Activated CD4-positive, alpha-beta T cell treated with anti-CD3 and anti-CD28 coated beads, Interleukin-2, amount 10 ng/mL, durations not matched to agents 24 days and 14 days (primary cell): Measurements from ENCODE around the gene HOXA5. TPM values are rescaled to one million over a fixed set of nuclear protein-coding genes. Genes with fewer than 3 reads are reported as not detected.

ENCODE experiments used
- DNase-seq: peaks from one replicate; pipeline ENCODE4 v3.0.0; 2022
- H3K27ac Mint-ChIP-seq: one replicate; pipeline ENCODE4 v1.8.0; 2022; ENCODE audit warnings: mild to moderate bottlenecking, mixed read lengths
- H3K27me3 Mint-ChIP-seq: one replicate; pipeline ENCODE4 v1.8.0; 2022; ENCODE audit warnings: mixed read lengths
- H3K36me3 Mint-ChIP-seq: one replicate; pipeline ENCODE4 v1.8.0; 2022; ENCODE audit warnings: low read depth, mild to moderate bottlenecking, mixed read lengths
- H3K4me1 Mint-ChIP-seq: one replicate; pipeline ENCODE4 v1.8.0; 2021; ENCODE audit warnings: mixed read lengths
- H3K4me3 Mint-ChIP-seq: one replicate; pipeline ENCODE4 v1.8.0; 2022; ENCODE audit warnings: mild to moderate bottlenecking, moderate library complexity, mixed read lengths
- H3K9me3 Mint-ChIP-seq: one replicate; pipeline ENCODE4 v1.8.0; 2021; ENCODE audit warnings: mixed read lengths
- intact Hi-C: fragments of 100-400 bp; cut with micrococcal nuclease; formaldehyde crosslinking; loops from one replicate; pipeline ENCODE4 v1.15.1; 2023
- total RNA-seq: library from RNA; stranded (reverse); gene quantifications from 2 replicates; pipeline ENCODE4 v1.2.3, GENCODE V29; 2022

Gene HOXA5
- total RNA-seq, 1 donor from 2014 or later, result not detected

- peak overlapping the region; percentile 81 for H3K27ac Mint-ChIP-seq
Observed at GRCh38 chr7:27154901-27155815, 11.7 kb upstream of the HOXA5 start.

GRCh38 chr7:27154369-27154768 lies 10.9 kb upstream of the HOXA5 start:
- H3K4me3 Mint-ChIP-seq, result no peak overlapping the region
- no peak for DNase-seq
- peak overlapping the region; percentile 75 for H3K27ac Mint-ChIP-seq
- peaks cover 5% of the 10 kb centered on the region for H3K36me3 Mint-ChIP-seq
- peaks cover 6% of the 10 kb centered on the region for H3K9me3 Mint-ChIP-seq
- H3K27me3 Mint-ChIP-seq, result peaks cover 88% of the 10 kb centered on the region
- intact Hi-C loops, result no loop called here
- H3K4me1 Mint-ChIP-seq, result peaks cover 15% of the 10 kb centered on the region

More at GRCh38 chr7:27154901-27155815, 11.7 kb upstream of the HOXA5 start:
- Mint-ChIP-seq H3K9me3 (peaks cover 6% of the 10 kb centered on the region), H3K4me3 (peak overlapping the region; percentile 18), H3K27me3 (peaks cover 88% of the 10 kb centered on the region), H3K4me1 (peaks cover 15% of the 10 kb centered on the region), H3K36me3 (peaks cover 5% of the 10 kb centered on the region)
- intact Hi-C loops, result no loop called here
- DNase-seq, result peak; percentile 67

GRCh38 chr7:27153526-27153925 lies 10.0 kb upstream of the HOXA5 start:
- intact Hi-C loops, result no loop called here
- no peak for DNase-seq
- H3K4me1 Mint-ChIP-seq, result peaks cover 15% of the 10 kb centered on the region
- H3K27me3 Mint-ChIP-seq, result peaks cover 86% of the 10 kb centered on the region
- no peak overlapping the region for H3K4me3 Mint-ChIP-seq
- H3K27ac Mint-ChIP-seq, result peak overlapping the region; percentile 18
- H3K9me3 Mint-ChIP-seq, result peaks cover 6% of the 10 kb centered on the region
- peaks cover 5% of the 10 kb centered on the region for H3K36me3 Mint-ChIP-seq

- Mint-ChIP-seq H3K27ac (no peak overlapping the region), H3K27me3 (peaks cover 86% of the 10 kb centered on the region), H3K4me1 (peaks cover 15% of the 10 kb centered on the region), H3K9me3 (peaks cover 2% of the 10 kb centered on the region), H3K36me3 (peaks cover 5% of the 10 kb centered on the region), H3K4me3 (no peak overlapping the region)
- intact Hi-C loops, result no loop called here
- DNase-seq, result no peak
Observed at GRCh38 chr7:27152816-27153442, 9.4 kb upstream of the HOXA5 start.

- H3K4me3 Mint-ChIP-seq, result peak within 1 kb of the TSS; percentile 69
- H3K36me3 Mint-ChIP-seq, result peaks cover 5% of the 10 kb centered on the region
- H3K27me3 Mint-ChIP-seq, result peaks cover 82% of the 10 kb centered on the region
- no peaks in the 10 kb centered on the region for H3K9me3 Mint-ChIP-seq
- intact Hi-C loops, result loop anchor here (1.0 to 2.0 kb wide), 4 partner anchors 8 to 55 kb away; partner anchors contain the start of gene HOXA9
- peaks cover 15% of the 10 kb centered on the region for H3K4me1 Mint-ChIP-seq
- peak within 1 kb of the TSS; percentile 25 for H3K27ac Mint-ChIP-seq
- no peak for DNase-seq
Observed at GRCh38 chr7:27151931-27152815, 8.7 kb upstream of the HOXA5 start, which contains the start of gene HOXA3. Gene HOXA3, minus strand, starts transcription at chr7:27152583. Its CDS starts 41,943 bp downstream, at chr7:27110640.

- Mint-ChIP-seq H3K4me3 (peak overlapping the region; percentile 69), H3K27ac (peak overlapping the region; percentile 25), H3K9me3 (no peaks in the 10 kb centered on the region), H3K27me3 (peaks cover 84% of the 10 kb centered on the region), H3K36me3 (peaks cover 5% of the 10 kb centered on the region), H3K4me1 (peaks cover 15% of the 10 kb centered on the region)
- intact Hi-C loops, result loop anchor here (1.0 to 2.0 kb wide), 4 partner anchors 9 to 55 kb away; partner anchors contain the start of gene HOXA9
- DNase-seq, result peak; percentile 58
Observed at GRCh38 chr7:27151341-27151930, 8.0 kb upstream of the HOXA5 start.

- Mint-ChIP-seq H3K36me3 (peaks cover 5% of the 10 kb centered on the region), H3K27ac (no peak overlapping the region), H3K4me1 (peaks cover 15% of the 10 kb centered on the region), H3K27me3 (peaks cover 85% of the 10 kb centered on the region), H3K9me3 (no peaks in the 10 kb centered on the region), H3K4me3 (peak overlapping the region; percentile 69)
- peak; percentile 88 for DNase-seq
- intact Hi-C loops, result loop anchor here (1.0 to 2.0 kb wide), 4 partner anchors 10 to 54 kb away; partner anchors contain the start of gene HOXA9
Observed at GRCh38 chr7:27150568-27151340, 7.3 kb upstream of the HOXA5 start.

- intact Hi-C loops, result loop anchor here (2.0 kb wide), 3 partner anchors 15 to 53 kb away; partner anchors contain the start of gene HOXA9
- no peak overlapping the region for H3K27ac Mint-ChIP-seq
Observed at GRCh38 chr7:27149842-27150567, 6.5 kb upstream of the HOXA5 start.

GRCh38 chr7:27148756-27149641 lies 5.5 kb upstream of the HOXA5 start:
- Mint-ChIP-seq H3K9me3 (no peaks in the 10 kb centered on the region), H3K27ac (no peak overlapping the region), H3K4me1 (peaks cover 7% of the 10 kb centered on the region), H3K27me3 (peaks cover 68% of the 10 kb centered on the region), H3K4me3 (no peak overlapping the region), H3K36me3 (peaks cover 2% of the 10 kb centered on the region)
- no peak for DNase-seq
- intact Hi-C loops, result no loop called here

More at GRCh38 chr7:27149842-27150567, 6.5 kb upstream of the HOXA5 start:
- Mint-ChIP-seq H3K27me3 (peaks cover 78% of the 10 kb centered on the region), H3K36me3 (peaks cover 2% of the 10 kb centered on the region), H3K4me1 (peaks cover 12% of the 10 kb centered on the region), H3K4me3 (peak overlapping the region; percentile 17), H3K9me3 (no peaks in the 10 kb centered on the region)
- no peak for DNase-seq

GRCh38 chr7:27148031-27148755 lies 4.7 kb upstream of the HOXA5 start:
- Mint-ChIP-seq H3K27ac (no peak overlapping the region), H3K36me3 (no peaks in the 10 kb centered on the region), H3K9me3 (no peaks in the 10 kb centered on the region), H3K4me1 (peaks cover 7% of the 10 kb centered on the region), H3K4me3 (no peak overlapping the region), H3K27me3 (peaks cover 60% of the 10 kb centered on the region)
- intact Hi-C loops, result no loop called here
- no peak for DNase-seq
